Subcutaneous abdominal adipose tissue (tissue), 5 donors: ENCODE measurements around the gene TRAF4.
"Not testable (repeated sequence)": the region's sequence is repeated elsewhere in the genome, so short reads cannot be mapped to it uniquely, and the experiment has no call there.

Source experiments
- H3K27ac ChIP-seq: one replicate; pipeline ENCODE4 v1.7.0; 2013; ENCODE audit warnings: low read depth, mild to moderate bottlenecking, inconsistent platforms, low read length, moderate library complexity
- H3K27me3 ChIP-seq, 5 donors: one replicate each; pipeline ENCODE4 v1.7.0; 2013; ENCODE audit warnings: low read length in 5 of 5, inconsistent platforms in 1 of 5; ENCODE audit not compliant: control insufficient read depth in 5 of 5, insufficient read depth in 4 of 5
- H3K36me3 ChIP-seq, 5 donors: one replicate each; pipeline ENCODE4 v1.7.0; 2013; ENCODE audit warnings: low read length in 5 of 5; ENCODE audit not compliant: control insufficient read depth in 5 of 5, insufficient read depth in 5 of 5
- H3K4me1 ChIP-seq, 5 donors: one replicate each; pipeline ENCODE4 v1.7.0; 2013; ENCODE audit warnings: low read length in 5 of 5, mild to moderate bottlenecking in 3 of 5, moderate library complexity in 1 of 5; ENCODE audit not compliant: control insufficient read depth in 5 of 5, insufficient read depth in 5 of 5
- H3K4me3 ChIP-seq, 5 donors: one replicate each; pipeline ENCODE4 v1.7.0; 2013; ENCODE audit warnings: low read length in 5 of 5, low read depth in 1 of 5
- H3K9ac ChIP-seq, 5 donors: one replicate each; pipeline ENCODE4 v1.7.0; 2013; ENCODE audit warnings: low read length in 5 of 5, mild to moderate bottlenecking in 4 of 5, moderate library complexity in 3 of 5
- H3K9me3 ChIP-seq, 5 donors: one replicate each; pipeline ENCODE4 v1.7.0; 2013; ENCODE audit warnings: low read length in 5 of 5; ENCODE audit not compliant: control insufficient read depth in 5 of 5
- donor health status: healthy.
- donor health status: healthy.
- donor health status: healthy.
- donor health status: healthy.
- donor health status: healthy.

The TRAF4 gene

DNA sequence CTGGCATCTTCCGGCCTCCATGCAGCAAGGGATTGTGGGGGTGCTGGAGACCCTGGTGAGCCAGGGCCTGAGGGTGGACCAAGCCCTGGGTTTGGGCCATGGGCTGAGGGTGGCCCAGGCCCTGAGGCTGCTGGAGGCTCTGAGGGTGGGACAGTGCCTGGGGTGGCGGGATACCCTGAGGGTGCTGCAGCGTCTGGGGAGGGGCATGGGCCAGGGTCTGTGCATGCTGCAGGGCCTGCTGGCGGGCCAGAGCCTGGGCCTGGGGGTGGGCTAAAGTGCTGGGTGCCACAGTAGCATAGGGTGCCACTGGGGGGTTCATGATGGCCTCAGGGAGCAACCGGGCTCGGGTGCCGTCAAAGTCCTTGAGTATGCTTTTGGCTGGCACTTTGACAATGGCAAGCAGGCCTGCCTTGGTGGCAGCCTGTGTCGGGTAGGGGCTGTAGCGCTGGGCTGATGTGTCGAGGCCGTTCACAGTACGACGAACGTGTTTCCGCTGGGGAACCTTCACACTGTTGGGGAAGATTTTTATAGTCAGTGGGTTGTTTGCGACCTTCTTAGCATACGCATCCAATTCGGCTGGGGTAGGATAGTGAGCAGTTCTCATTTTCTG is 15.6 kb downstream of the TRAF4 start:
- peaks cover 0 to 34% (median 28%) of the 10 kb centered on the region in 5 donors for H3K36me3 ChIP-seq
- peaks cover 0 to 20% (median 4%) of the 10 kb centered on the region in 5 donors for H3K4me1 ChIP-seq
- no peaks in the 10 kb centered on the region for H3K27me3 ChIP-seq
- H3K27ac ChIP-seq = no peak overlapping the region
- H3K9ac ChIP-seq = no peak overlapping the region
- H3K9me3 ChIP-seq = no peaks in the 10 kb centered on the region
- H3K4me3 ChIP-seq = no peak overlapping the region

DNA sequence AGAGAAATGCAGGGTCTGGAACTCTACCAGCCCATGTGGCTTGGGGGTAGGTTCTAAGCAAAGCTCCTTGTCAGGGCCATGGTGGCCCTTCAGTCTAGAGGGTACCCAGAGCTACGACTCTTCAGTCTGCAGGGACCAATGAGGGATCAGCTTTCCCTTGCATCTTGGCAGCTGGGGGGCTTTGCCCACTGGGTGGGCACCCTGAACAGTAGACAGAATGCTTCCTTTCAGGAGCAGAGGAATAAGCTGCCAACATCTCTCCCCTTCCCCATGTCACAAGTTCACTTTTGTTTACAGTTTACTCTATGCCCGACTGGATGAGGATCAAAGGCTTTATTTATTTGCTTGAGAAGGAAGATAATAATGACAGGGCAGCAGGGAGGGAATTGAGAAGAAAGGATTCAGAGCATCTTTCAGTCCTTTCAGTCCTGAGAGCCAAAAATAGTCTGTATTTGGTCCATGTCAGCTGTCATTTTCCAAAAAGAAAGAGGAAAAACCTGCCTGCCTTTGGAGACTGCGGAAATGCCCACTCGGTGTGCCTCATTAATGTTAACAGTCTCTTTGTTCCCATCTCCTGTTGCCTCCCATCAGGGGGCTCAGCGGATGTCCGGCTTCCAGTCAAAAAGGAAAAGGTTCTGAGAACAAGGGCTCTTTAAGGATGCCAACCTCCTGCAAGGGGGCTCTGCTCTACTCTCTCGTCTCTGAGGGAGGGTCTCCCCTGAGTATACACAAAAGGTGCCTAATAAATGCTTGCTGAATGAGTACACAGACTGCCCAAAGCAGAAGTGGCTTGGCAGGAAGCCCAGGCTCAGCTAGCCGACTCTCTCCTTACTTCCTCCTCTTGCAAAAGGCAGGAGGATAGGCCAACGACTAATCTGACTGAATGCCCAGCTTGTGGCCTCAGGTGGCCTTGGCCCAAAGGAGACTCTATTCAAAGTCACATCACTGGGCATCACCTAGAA is 17.1 kb downstream of the TRAF4 start:
- H3K9ac ChIP-seq = no peak overlapping the region
- peaks cover 9 to 44% (median 38%) of the 10 kb centered on the region in 5 donors for H3K36me3 ChIP-seq
- H3K4me1 ChIP-seq = peaks cover 0 to 20% (median 4%) of the 10 kb centered on the region in 5 donors

DNA sequence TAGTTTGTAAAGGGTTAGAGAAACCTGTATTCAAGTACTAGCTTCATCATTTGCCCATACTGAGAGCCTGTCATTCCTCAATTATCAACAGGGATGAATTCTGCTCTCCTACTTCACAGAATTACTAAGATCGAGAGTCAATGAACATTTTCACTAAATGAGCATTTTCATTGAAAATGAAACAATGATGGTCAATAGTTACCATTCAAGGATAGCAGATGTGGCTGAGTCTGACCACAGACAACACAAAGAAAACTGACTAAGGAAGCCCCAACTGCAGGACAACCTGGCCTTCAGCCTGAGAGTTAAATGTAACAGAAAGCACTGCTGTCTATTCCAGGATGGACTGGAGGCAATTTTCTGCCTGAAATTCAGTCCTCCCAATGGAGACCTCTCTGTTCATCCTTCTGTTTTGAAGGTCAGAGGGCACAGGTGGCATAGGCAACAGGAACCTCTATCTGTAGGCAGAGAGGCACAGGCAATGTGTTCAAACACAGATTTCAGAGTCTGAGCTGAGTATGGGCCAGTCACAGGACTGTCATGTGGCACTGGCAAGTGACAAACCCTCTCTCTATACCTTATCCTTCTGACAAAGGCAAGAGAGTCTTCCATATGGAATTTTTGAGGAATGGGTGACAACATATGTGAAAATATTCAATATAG is 19.5 kb downstream of the TRAF4 start:
- no peak overlapping the region for H3K4me3 ChIP-seq
- H3K9ac ChIP-seq = no peak overlapping the region
- H3K27me3 ChIP-seq = no peaks in the 10 kb centered on the region
- H3K27ac ChIP-seq = no peak overlapping the region
- H3K4me1 ChIP-seq = peaks cover 0 to 18% (median 4%) of the 10 kb centered on the region in 5 donors
- H3K36me3 ChIP-seq = peaks cover 10 to 40% (median 37%) of the 10 kb centered on the region in 5 donors
- H3K9me3 ChIP-seq = no peaks in the 10 kb centered on the region

More for the DNA sequence above, 17.1 kb downstream of the TRAF4 start:
- H3K27ac ChIP-seq = no peak overlapping the region
- no peaks in the 10 kb centered on the region for H3K9me3 ChIP-seq
- H3K27me3 ChIP-seq = no peaks in the 10 kb centered on the region
- no peak overlapping the region for H3K4me3 ChIP-seq

- Histone ChIP-seq H3K9ac (no peak overlapping the region), H3K4me3 (no peak overlapping the region), H3K27me3 (no peaks in the 10 kb centered on the region), H3K27ac (no peak overlapping the region), H3K4me1 (peaks cover 0 to 18% (median 4%) of the 10 kb centered on the region in 5 donors), H3K9me3 (no peaks in the 10 kb centered on the region), H3K36me3 (peaks cover 10 to 34% (median 31%) of the 10 kb centered on the region in 5 donors)
Measured at GRCh38 chr17:28763804-28764266, 20.0 kb downstream of the TRAF4 start.

- peaks cover 0 to 18% (median 4%) of the 10 kb centered on the region in 5 donors for H3K4me1 ChIP-seq
- no peaks in the 10 kb centered on the region for H3K27me3 ChIP-seq
- H3K9ac ChIP-seq = no peak overlapping the region
- peaks cover 10 to 22% (median 19%) of the 10 kb centered on the region in 5 donors for H3K36me3 ChIP-seq
- no peak overlapping the region for H3K27ac ChIP-seq
- H3K9me3 ChIP-seq = no peaks in the 10 kb centered on the region
- no peak overlapping the region for H3K4me3 ChIP-seq
Measured at GRCh38 chr17:28765038-28765437, 21.2 kb downstream of the TRAF4 start.

- H3K9me3 ChIP-seq = no peaks in the 10 kb centered on the region
- no peak overlapping the region for H3K4me3 ChIP-seq
- no peaks in the 10 kb centered on the region for H3K27me3 ChIP-seq
- H3K9ac ChIP-seq = no peak overlapping the region
- no peak overlapping the region for H3K27ac ChIP-seq
- peaks cover 0 to 4% (median under 1%) of the 10 kb centered on the region in 5 donors for H3K36me3 ChIP-seq
- peaks cover 0 to 8% (median 0%) of the 10 kb centered on the region in 5 donors for H3K4me1 ChIP-seq
Measured at GRCh38 chr17:28773736-28774135, 29.9 kb downstream of the TRAF4 start.

DNA sequence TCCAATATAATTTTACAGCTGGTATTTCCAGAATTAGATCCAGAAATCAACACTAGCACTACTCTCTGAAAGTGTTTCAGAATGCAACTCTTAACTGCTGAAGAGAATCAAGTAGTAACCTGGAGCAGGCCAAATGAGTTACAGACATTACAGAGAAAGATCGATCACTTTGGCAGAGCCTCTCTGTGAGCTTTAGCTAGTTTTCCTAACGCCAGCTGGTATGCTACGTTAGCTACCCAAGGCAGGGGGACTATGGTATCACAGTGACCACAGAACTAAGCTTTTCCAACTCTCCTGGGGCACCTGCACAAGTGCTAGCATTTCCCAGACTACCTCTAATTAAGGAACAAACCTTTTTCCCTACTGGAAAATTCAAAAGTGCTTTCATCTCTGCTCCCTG is 30.4 kb downstream of the TRAF4 start:
- H3K9ac ChIP-seq = peak overlapping the region in 1 of 5 donors; percentile 25
- H3K4me1 ChIP-seq = peaks cover 0 to 8% (median 0%) of the 10 kb centered on the region in 5 donors
- peaks cover 0 to 4% (median 2%) of the 10 kb centered on the region in 5 donors for H3K36me3 ChIP-seq
- H3K4me3 ChIP-seq = no peak overlapping the region
- H3K27ac ChIP-seq = no peak overlapping the region
- no peaks in the 10 kb centered on the region for H3K27me3 ChIP-seq
- no peaks in the 10 kb centered on the region for H3K9me3 ChIP-seq

- H3K9me3 ChIP-seq = no peaks in the 10 kb centered on the region
- H3K27ac ChIP-seq = no peak overlapping the region
- H3K4me3 ChIP-seq = no peak overlapping the region
- peaks cover 0 to 8% (median 0%) of the 10 kb centered on the region in 5 donors for H3K4me1 ChIP-seq
- H3K36me3 ChIP-seq = peaks cover 0 to 7% (median 3%) of the 10 kb centered on the region in 5 donors
- no peak overlapping the region for H3K9ac ChIP-seq
- no peaks in the 10 kb centered on the region for H3K27me3 ChIP-seq
Measured at GRCh38 chr17:28777178-28777577, 33.4 kb downstream of the TRAF4 start.

DNA sequence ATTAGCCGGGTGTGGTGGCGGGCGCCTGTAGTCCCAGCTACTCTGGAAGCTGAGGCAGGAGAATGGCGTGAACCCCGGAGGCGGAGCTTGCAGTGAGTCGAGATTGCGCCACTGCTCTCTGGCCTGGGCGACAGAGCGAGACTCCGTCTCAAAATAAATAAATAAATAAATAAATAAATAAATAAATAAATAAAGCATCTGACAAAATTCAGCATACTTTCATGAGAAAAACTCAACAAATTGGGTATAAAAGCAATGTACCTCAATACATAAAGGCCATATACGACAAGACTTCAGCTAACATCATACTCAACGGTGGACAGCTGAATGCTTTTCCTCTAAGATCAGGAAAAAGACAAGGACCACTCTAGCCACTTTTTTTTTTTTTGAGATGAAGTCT is 35.8 kb downstream of the TRAF4 start:
- H3K27me3 ChIP-seq, H3K36me3 ChIP-seq, H3K27ac ChIP-seq, H3K9ac ChIP-seq, H3K4me1 ChIP-seq, H3K4me3 ChIP-seq, H3K9me3 ChIP-seq: not testable (repeated sequence)
